Glomerular endothelial cell (primary cell): ENCODE data around the gene BCAS3. TPM values are rescaled to one million over a fixed set of nuclear protein-coding genes. Genes with fewer than 3 reads are reported as not detected.
"Not testable (repeated sequence)": the region's sequence is repeated elsewhere in the genome, so short reads cannot be mapped to it uniquely, and the experiment has no call there.

Experiments
- DNase-seq: peaks from one replicate; pipeline ENCODE4 v3.0.0-alpha.2; 2011; ENCODE audit warnings: low read depth, low spot score; ENCODE audit errors: extremely low read depth
- total RNA-seq: library from RNA; depleted of rRNA; stranded (reverse); fragments of >200 nt; gene quantifications from 2 replicates; pipeline ENCODE4 v1.2.3, GENCODE V29; 2015

BCAS3 gene
- total RNA-seq = 26.4 and 52.3 TPM in 2 replicates

- DNase-seq = peak; percentile 98
Observed at GRCh38 chr17:60677308-60678117, at the start of gene BCAS3. Gene BCAS3, plus strand, starts transcription at chr17:60677851.

- DNase-seq = no peak
Observed at GRCh38 chr17:60628252-60628889, 49.3 kb upstream of the BCAS3 start.

- no peak for DNase-seq
Observed at GRCh38 chr17:60629120-60629519, 48.5 kb upstream of the BCAS3 start.

GRCh38 chr17:60630352-60630751 lies 47.3 kb upstream of the BCAS3 start:
- DNase-seq = peak; percentile 18

GRCh38 chr17:60631119-60631518 lies 46.5 kb upstream of the BCAS3 start:
- no peak for DNase-seq

- DNase-seq = no peak
Observed at GRCh38 chr17:60637683-60638082, 40.0 kb upstream of the BCAS3 start.

- DNase-seq = no peak
Observed at GRCh38 chr17:60639019-60639330, 38.7 kb upstream of the BCAS3 start.

GRCh38 chr17:60640503-60640902 lies 37.1 kb upstream of the BCAS3 start:
- DNase-seq = no peak

GRCh38 chr17:60641126-60641525 lies 36.5 kb upstream of the BCAS3 start:
- no peak for DNase-seq

GRCh38 chr17:60641810-60642220 lies 35.8 kb upstream of the BCAS3 start:
- peak; percentile 68 for DNase-seq

GRCh38 chr17:60645918-60646523 lies 31.6 kb upstream of the BCAS3 start:
- DNase-seq = no peak

GRCh38 chr17:60646701-60647100 lies 30.9 kb upstream of the BCAS3 start:
- DNase-seq = no peak

GRCh38 chr17:60647705-60648104 lies 29.9 kb upstream of the BCAS3 start:
- DNase-seq = no peak

GRCh38 chr17:60652454-60653247 lies 25.0 kb upstream of the BCAS3 start:
- no peak for DNase-seq

- no peak for DNase-seq
Observed at GRCh38 chr17:60653569-60653968, 24.1 kb upstream of the BCAS3 start.

- DNase-seq = no peak
Observed at GRCh38 chr17:60656499-60656898, 21.2 kb upstream of the BCAS3 start.

GRCh38 chr17:60659156-60659555 lies 18.5 kb upstream of the BCAS3 start:
- no peak for DNase-seq

- no peak for DNase-seq
Observed at GRCh38 chr17:60661489-60661888, 16.2 kb upstream of the BCAS3 start.

GRCh38 chr17:60664022-60664421 lies 13.6 kb upstream of the BCAS3 start:
- no peak for DNase-seq

- no peak for DNase-seq
Observed at GRCh38 chr17:60665602-60666001, 12.0 kb upstream of the BCAS3 start.

GRCh38 chr17:60668741-60669140 lies 8.9 kb upstream of the BCAS3 start:
- not testable (repeated sequence) for DNase-seq
